GM11168 (cell line): ENCODE results near the gene DZIP1L.

ENCODE experiments used
- in situ Hi-C: fragments of 300-500 bp; cut with MboI; formaldehyde crosslinking; loops from one replicate; pipeline ENCODE4 v1.12.0; 2022; ENCODE audit warnings: low sequenced_read_pairs; ENCODE audit not compliant: unreplicated experiment

Gene DZIP1L

GRCh38 chr3:138078096-138078495, 37.3 kb downstream of the DZIP1L start:
- in situ Hi-C loops, result no loop called here

GRCh38 chr3:138072796-138073195, 42.6 kb downstream of the DZIP1L start:
- in situ Hi-C loops, result no loop called here

DNA sequence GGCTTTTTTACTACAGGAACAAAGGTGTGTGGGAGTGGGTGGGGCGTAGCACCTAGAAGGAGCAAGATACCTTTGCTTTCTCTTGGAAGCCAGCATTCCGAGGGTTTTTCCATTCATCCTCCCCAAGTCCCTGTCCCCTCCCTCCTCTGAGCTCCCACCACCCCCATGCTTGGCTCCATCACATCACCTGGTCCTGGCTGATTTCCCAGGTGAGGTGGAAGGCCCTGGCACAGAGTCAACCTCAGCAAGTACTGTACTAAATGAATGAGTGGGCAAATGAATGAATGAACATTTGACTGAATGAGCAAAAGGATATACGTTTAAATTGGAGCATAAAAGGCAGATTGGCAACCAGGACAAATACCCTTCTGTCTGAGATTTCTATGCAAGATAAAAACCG, 45.4 kb downstream of the DZIP1L start:
- in situ Hi-C loops, result no loop called here

DNA sequence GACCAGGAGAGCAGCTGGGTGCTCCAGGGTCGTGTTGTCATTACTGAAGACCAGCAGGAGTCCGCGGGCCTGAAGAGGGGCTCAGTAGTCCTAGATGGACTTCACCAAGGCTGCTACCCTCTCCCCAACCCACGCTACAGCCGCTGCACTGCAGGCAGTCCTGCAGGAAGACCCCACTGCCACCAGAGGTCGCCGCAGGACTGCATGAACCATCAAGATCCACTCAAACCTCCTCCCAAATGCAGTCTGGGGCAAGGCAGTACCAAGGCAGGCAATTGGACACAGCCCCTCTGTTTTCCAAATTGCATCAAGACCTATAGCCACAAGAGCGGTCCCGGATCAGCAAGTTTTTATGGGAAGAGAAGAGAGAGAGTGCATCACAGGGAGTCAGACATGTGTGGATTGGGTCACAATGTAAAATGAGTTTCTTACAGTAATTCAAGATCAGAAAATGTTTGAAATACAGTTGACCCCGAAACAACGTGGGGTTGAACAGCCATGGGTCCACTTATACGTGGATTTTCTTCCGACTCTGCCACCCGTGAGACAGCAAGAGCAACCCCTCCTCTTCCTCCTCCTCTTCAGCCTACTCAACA, 46.7 kb downstream of the DZIP1L start:
- in situ Hi-C loops, result loop anchor here (5.0 kb wide), 1 partner anchor 49 kb away; the partner anchor contains the start of gene DZIP1L

DNA sequence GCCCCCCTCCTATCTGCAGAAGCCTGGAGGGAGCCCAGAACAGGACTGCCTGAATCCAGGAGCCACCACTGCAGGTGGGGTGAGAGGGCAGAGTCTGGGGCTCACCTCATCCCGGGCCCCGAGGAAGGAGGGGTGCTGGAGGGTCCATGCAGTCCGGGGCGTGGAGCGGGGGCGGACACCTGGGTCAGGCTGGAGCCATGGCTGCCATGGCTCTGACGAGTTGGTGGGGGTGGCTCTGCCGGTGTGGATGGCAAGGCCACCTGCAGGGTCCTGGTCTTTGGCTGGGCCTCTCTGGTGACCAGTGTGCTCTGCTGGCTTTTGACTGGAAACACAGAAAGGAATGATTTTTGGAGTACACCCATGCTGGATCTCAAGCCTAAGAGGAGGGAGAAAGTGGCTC, 47.4 kb downstream of the DZIP1L start:
- in situ Hi-C loops, result loop anchor here (5.0 kb wide), 1 partner anchor 49 kb away; the partner anchor contains the start of gene DZIP1L

DNA sequence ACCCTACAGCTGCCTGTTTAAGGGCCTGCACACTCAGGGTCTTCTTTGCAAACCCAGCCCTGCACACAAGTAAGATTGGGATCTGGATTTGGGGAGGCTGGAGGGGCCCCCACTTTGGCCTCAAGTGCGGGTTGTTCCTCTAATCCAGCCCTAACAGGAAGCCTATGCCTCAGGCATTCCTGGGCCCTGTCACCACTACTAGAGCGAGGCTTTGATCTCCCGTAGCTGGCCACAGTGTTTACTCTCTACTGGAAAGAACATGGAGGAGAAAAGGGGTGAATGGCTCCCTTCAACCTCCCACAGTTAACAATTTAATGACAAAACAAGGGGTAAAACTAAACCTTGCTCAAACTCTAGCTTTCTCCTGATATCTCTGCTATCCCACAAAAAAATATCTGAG, 48.4 kb downstream of the DZIP1L start:
- in situ Hi-C loops, result loop anchor here (5.0 kb wide), 1 partner anchor 50 kb away; the partner anchor contains the start of gene DZIP1L

DNA sequence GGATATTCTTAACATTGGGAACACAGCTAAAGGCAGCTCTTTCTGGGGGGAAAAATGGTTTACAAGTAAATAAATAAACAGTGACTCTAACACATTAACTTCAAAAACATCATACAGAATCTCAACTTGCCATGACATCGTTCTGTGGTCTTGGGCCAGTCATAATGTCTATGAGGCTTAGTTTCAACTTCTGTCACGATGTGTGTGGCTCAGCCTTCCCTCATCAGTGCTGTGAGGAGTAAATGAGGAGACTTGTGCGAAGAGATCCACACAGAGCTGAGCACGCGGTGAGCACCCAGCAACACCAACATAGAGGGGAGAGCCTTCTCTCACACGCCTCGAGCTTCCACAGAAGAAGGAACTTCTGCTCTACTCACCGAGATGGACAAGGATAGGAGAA, 49.0 kb downstream of the DZIP1L start:
- in situ Hi-C loops, result loop anchor here (5.0 kb wide), 1 partner anchor 51 kb away; the partner anchor contains the start of gene DZIP1L

GRCh38 chr3:138065949-138066348, 49.5 kb downstream of the DZIP1L start:
- in situ Hi-C loops, result loop anchor here (5.0 kb wide), 1 partner anchor 51 kb away; the partner anchor contains the start of gene DZIP1L

DNA sequence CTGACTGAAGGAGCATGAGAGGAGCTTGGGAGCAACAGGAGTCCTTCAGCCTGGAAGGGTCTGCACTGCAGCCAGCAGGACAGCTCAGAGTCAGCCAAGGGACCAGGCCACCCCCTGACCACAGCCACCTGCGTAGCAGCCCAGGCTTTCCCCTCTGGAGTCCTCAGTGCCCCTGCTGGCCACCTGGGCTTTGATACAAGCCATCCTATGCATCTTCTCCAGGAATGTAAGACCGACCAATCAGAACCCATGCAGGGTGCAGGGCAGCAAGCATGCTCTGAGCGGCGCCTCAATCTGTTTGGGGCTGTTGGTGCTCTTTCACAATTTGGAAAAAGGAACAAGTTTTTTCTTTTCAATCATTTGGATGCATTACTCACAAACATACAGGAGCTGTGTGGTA, 52.0 kb downstream of the DZIP1L start:
- in situ Hi-C loops, result no loop called here

DNA sequence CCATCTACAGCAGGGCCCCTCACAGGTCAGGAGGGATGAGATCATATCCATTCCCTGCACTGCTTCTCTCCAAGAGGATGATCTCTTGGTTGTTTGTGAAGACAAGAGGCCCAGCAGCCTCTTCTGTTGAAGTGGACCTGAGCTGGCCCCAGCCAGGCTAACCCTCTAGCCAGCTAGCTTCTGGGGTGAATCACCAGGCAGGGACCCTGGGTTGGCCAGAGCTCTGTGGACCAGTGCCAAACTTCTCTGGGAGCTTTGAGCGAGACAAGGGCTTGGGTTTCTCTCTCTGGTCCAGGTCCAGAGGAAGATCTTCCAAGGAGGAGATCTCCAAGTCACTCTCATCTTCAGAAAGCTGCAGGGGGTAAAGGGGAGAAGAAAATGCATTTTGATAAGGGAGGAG, 52.8 kb downstream of the DZIP1L start:
- in situ Hi-C loops, result no loop called here

GRCh38 chr3:138062037-138062436, 53.4 kb downstream of the DZIP1L start:
- in situ Hi-C loops, result no loop called here

DNA sequence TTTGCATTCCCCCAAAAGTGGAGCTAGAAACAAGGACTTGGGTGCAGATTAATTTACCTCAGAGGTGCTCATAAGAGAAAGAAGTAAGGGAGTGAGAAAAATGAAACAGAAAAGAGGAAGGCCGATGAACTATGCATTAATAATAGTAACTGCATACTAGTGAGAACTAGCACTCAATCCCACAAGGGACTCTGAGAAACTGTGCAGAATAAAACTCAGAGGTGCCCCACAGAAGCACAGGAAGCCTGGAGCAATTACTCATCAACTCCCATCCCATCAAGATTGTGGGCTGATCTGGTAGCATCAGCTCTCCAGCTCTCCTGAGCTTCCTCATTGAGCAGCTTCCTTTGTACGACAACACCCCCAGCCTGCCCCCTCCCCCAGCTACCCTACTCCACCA, 54.6 kb downstream of the DZIP1L start:
- in situ Hi-C loops, result no loop called here

DNA sequence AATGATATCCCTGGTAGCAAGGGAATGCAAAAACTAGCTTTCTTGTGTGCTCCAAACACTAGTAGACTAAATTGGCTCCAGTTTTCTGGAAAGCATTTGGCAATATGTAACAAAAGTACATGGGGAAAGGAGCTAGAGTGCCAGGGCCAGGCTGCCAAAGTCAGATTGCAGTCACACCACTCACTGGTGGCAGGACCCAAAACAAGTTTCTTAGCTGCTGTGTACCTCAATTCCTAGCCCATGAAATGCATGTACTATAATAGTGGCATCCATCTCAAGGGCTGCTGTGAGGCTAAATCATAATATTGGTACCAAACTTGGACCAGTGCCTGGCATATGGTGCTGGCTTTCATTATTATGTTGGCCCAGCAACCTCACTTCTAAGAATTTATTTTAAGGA, 56.1 kb downstream of the DZIP1L start:
- in situ Hi-C loops, result no loop called here

DNA sequence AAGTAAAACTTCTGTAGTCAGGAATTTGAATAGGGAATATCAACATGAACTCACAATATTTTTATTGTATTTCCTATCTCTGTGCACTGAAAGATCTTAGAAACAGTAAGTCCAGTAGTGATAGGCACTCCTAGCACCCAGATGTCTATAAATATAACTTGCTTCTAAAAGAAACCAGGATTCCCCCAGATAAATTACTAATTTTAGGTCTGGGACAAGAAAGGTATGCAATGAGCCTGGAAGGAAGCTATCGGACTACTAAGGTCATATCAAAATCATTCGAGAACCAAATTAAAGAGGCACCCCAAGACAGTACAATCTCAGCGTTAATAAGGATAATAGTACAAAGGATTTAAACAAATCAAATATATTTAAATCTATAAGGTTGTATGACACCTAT, 58.0 kb downstream of the DZIP1L start:
- in situ Hi-C loops, result no loop called here

DNA sequence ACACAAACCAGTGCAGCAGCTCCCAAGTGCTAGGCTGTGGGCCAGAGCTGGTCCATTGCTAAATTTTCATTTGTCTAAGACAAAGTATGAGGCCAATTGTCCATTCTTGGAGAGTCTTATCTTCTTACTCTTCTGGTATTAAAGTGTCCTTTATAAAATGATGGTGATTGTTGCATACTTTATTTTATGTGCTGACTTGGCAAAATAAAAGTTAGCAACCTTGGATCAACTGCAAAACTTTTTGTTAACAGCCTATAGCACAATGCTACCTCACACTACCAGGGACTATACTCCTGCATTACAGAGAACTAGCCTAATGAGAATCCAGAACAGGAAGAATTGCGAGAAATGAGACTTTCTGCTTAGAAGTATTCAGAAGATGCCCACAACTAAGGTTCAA, 61.4 kb downstream of the DZIP1L start:
- in situ Hi-C loops, result no loop called here

DNA sequence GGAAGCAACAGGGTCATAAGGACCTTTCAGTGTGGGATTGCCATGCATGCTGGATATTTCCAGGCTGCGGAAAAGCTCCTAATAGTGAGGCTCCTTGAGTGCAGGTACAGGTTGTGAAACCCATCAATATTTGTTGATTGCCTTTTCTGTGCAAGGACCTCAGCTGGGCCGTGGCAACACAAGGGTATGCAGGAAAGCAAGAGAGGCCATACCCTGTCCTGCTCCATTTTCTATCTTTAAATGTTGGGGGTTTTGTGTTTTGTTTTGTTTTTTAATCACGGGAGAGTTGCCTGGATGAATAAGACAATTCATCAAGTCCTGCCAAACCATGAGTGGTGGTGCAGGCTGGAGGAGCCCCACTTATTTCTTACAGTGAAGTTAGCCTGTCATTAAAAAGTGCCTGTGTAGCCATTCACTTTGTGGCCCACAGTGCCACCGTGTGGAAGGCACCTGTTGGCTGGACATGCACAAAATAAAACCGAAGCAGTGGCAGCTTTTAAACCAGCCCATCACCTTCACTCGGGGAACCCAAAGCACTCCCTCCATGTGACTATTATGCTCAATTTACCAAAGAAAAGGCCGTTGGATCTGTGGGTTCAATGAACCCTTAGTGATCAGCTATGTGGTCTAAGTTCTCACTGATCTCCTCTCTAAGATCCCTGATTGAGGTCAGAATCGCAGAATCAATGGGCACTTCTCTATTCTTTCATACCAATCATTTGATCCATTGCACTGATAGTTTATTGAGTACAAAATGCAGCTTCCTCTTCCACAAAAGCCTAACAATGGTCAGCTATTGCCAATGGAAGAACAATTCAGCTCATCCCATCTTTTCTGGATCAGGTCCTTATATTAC, 63.2 kb downstream of the DZIP1L start:
- in situ Hi-C loops, result no loop called here

- in situ Hi-C loops, result no loop called here
These were observed 66.1 kb downstream of the DZIP1L start for GRCh38 chr3:138049157-138049919.

DNA sequence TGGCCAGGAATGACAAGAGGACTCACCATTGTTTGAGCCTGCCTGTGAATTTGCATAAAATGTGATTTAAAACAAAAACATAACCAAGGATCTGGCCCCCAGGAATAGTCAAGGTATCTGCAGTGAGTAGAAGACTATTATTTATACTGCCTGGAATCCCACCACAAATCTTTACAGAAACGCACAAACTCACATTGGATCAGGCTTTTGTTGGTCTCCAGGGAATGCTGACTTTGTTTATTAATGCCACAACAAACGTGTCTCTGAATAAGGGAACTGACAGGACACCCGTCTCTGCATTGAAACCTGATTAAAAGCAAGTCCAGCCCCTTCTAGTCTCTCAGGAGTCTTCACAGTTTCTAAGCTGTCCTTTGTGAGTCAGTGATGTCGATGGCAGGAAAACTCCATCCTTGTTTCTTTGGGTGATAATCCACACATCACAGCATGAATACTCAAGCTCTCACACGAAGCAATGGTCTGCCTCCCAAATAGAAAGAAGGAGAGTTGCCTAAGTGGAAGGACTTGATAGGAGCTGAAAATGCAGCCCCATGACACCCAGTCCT, 67.7 kb downstream of the DZIP1L start:
- in situ Hi-C loops, result no loop called here

- in situ Hi-C loops, result no loop called here
These were observed 68.5 kb downstream of the DZIP1L start for GRCh38 chr3:138046955-138047354.

- in situ Hi-C loops, result no loop called here
These were observed 69.3 kb downstream of the DZIP1L start for GRCh38 chr3:138046085-138046484.
